ENCODE results near the gene AQP12A. TPM values are rescaled to one million over a fixed set of nuclear protein-coding genes. Genes with fewer than 3 reads are reported as not detected.

The AQP12A gene
- total RNA-seq, 1 experiment from 2014 or later, result not detected

DNA sequence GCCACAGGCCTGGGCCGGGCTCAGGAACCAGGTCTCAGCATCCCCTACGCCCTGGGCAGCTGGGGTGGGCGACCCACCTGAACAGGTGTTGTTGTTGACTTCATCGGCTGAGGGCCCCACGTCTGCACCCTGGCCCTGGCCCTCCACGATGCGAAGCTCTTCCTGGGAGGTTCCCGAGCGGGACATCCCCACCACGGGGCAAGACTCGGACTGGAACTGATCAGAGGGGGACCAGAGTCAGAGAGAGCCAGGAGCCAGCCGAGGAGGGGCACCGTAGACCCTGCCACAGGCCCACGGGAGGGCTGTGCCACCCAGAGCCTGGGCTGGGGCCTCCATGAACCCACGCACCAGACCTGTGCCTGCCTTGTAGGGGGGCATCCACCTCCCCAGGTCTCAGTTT lies 54.3 kb downstream of the AQP12A start:
- peaks cover 0 to 5% of the 10 kb centered on the region in 2 experiments; a peak in 1 of 4 replicates for H3K4me1 ChIP-seq (ENCODE audit: control insufficient read depth in 1 of 2, insufficient read depth in 2 of 2, low read length in 2 of 2)
- no peaks in the 10 kb centered on the region for H3K27me3 ChIP-seq (ENCODE audit: insufficient read depth, low read length)
- H3K27ac ChIP-seq (ENCODE audit: low read depth, low read length), result no peak overlapping the region
- H3K9me3 ChIP-seq (ENCODE audit: control insufficient read depth in 1 of 2, insufficient read depth in 1 of 2, low read depth in 1 of 2, low read length in 2 of 2), result no peaks in the 10 kb centered on the region
- ChIA-PET CTCF (no interaction called here), RAD21 (ENCODE audit: low non-redundant PET in 1 of 2, low total read pairs in 2 of 2, uncharacterized antibody in 2 of 2, unreplicated experiment in 2 of 2) (no interaction called here), POLR2A (no interaction called here)
- no TSS peak for BruUV-seq (replicated peaks)
- TF ChIP-seq EZH2 (IDR thresholded peaks at IDR 0.05) (no peak), POLR2AphosphoS5 (IDR thresholded peaks at IDR 0.05; ENCODE audit: low read depth, low read length) (no peak), POLR2A (IDR thresholded peaks at IDR 0.05; ENCODE audit: borderline replicate concordance, extremely low read depth, insufficient read depth, insufficient read length) (no peak), CEBPB (IDR thresholded peaks at IDR 0.05; ENCODE audit: low read depth) (no peak), ELF1 (IDR thresholded peaks at IDR 0.05; ENCODE audit: borderline replicate concordance, low read depth) (no peak), ZBTB33 (IDR thresholded peaks at IDR 0.05; ENCODE audit: extremely low read depth, insufficient replicate concordance, low read length) (no peak), REST (IDR thresholded peaks at IDR 0.05; ENCODE audit: low read depth) (no peak)
- intact Hi-C loops (cut with micrococcal nuclease), result no loop called here
- no peak overlapping the region for H3K9ac ChIP-seq (ENCODE audit: low read length)
- DNase-seq (ENCODE audit: low read depth, low spot score) (no peak), ATAC-seq (no peak)
- no peaks in the 10 kb centered on the region for H3K79me2 ChIP-seq (ENCODE audit: insufficient read depth, low read length)
- H3K4me2 ChIP-seq (ENCODE audit: low read length), result no peak overlapping the region
- no peak overlapping the region for H2AFZ ChIP-seq (ENCODE audit: low read depth, low read length, poor library complexity, severe bottlenecking)
- H4K20me1 ChIP-seq (ENCODE audit: insufficient read depth), result no peaks in the 10 kb centered on the region
- no peaks in the 10 kb centered on the region for H3K9me2 ChIP-seq (ENCODE audit: insufficient read depth)
- H3K4me3 ChIP-seq (replicated peaks in 1 of 2; ENCODE audit: low read depth in 1 of 2, low read length in 2 of 2), result no peak overlapping the region
- no peaks in the 10 kb centered on the region for H3K36me3 ChIP-seq (ENCODE audit: control insufficient read depth in 1 of 2, insufficient read depth in 2 of 2, low read length in 2 of 2)

Measured in HCT116 (cell line).